H1 (cell line): Measurements from ENCODE around the gene SRGAP3. TPM values are rescaled to one million over a fixed set of nuclear protein-coding genes. Genes with fewer than 3 reads are reported as not detected.

Experiments
- CTCF ChIA-PET: fragments of 300-600 bp; sonication (Branson Sonifier 250); formaldehyde crosslinking; loops from one replicate; lab custom pipeline; 2021; ENCODE audit not compliant: partially characterized antibody; lab: Charles Lee
- POLR2A ChIA-PET: fragments of 300-600 bp; sonication (Branson Sonifier 250); formaldehyde crosslinking; loops from one replicate; lab custom pipeline; 2021; ENCODE audit warnings: inconsistent platforms; ENCODE audit not compliant: partially characterized antibody; lab: Charles Lee
- DNase-seq, 2 experiments: peaks; one replicate each; pipeline versions ENCODE4 v3.0.0 to v3.0.0-alpha.2; 2010 to 2022; ENCODE audit warnings: low spot score in 2 of 2, low read depth in 1 of 2, mixed read lengths in 1 of 2
- FAIRE-seq: peaks from 2 replicates; lab custom pipeline; 2011; peaks lifted over from hg19 to GRCh38; lab: Jason Lieb, UNC
- H2AFZ ChIP-seq: 2 replicates; pipeline ENCODE4 v1.8.1; 2012; ENCODE audit warnings: low read length, inconsistent platforms
- H2AK5ac ChIP-seq: 2 replicates; pipeline ENCODE4 v1.6.1; 2013; ENCODE audit warnings: low read depth, low read length
- H2BK120ac ChIP-seq: replicated peaks from 2 replicates; pipeline ENCODE3; 2013; ENCODE audit warnings: low read depth, low read length, inconsistent platforms
- H2BK12ac ChIP-seq: 2 replicates; pipeline ENCODE4 v1.6.1; 2013; ENCODE audit warnings: low read depth, low read length
- H2BK15ac ChIP-seq: 2 replicates; pipeline ENCODE4 v1.6.1; 2013; ENCODE audit warnings: low read length
- H2BK20ac ChIP-seq: 2 replicates; pipeline ENCODE4 v1.6.1; 2013; ENCODE audit warnings: low read length
- H2BK5ac ChIP-seq: 2 replicates; pipeline ENCODE4 v1.6.1; 2013; ENCODE audit warnings: low read depth, low read length
- H3K14ac ChIP-seq: 2 replicates; pipeline ENCODE4 v1.6.1; 2013; ENCODE audit warnings: inconsistent platforms; ENCODE audit not compliant: insufficient read length
- H3K18ac ChIP-seq: 2 replicates; pipeline ENCODE4 v1.6.1; 2013; ENCODE audit warnings: low read length; ENCODE audit errors: extremely low read depth
- H3K23ac ChIP-seq: 2 replicates; pipeline ENCODE4 v1.6.1; 2013; ENCODE audit warnings: inconsistent platforms; ENCODE audit not compliant: insufficient read length
- H3K23me2 ChIP-seq: 2 replicates; pipeline ENCODE4 v1.6.1; 2013; ENCODE audit warnings: low read depth, low read length
- H3K27ac ChIP-seq: 2 replicates; pipeline ENCODE4 v1.6.1; 2011; ENCODE audit warnings: low read depth, low read length, inconsistent platforms
- H3K27me3 ChIP-seq, 4 experiments: replicated peaks in 1 of 4; 1 replicate in 1 of 4; 2 replicates in 3 of 4; pipeline versions ENCODE4 v1.6.1 to v1.8.1; 2011 to 2013; ENCODE audit warnings: low read length in 3 of 4, mild to moderate bottlenecking in 3 of 4, inconsistent platforms in 2 of 4, mixed read lengths in 2 of 4, moderate library complexity in 1 of 4; ENCODE audit not compliant: control insufficient read depth in 3 of 4, insufficient read depth in 3 of 4; ENCODE audit errors: extremely low read depth in 1 of 4
- H3K36me3 ChIP-seq, 4 experiments: 2 replicates each; pipeline versions ENCODE4 v1.6.1 to v1.8.1; 2011 to 2013; ENCODE audit warnings: mild to moderate bottlenecking in 4 of 4, low read length in 3 of 4, moderate library complexity in 2 of 4, control low read depth in 1 of 4, inconsistent platforms in 1 of 4; ENCODE audit not compliant: insufficient read depth in 4 of 4, control insufficient read depth in 2 of 4
- H3K4ac ChIP-seq: replicated peaks from 2 replicates; pipeline ENCODE3; 2013; ENCODE audit warnings: low read length, low read depth, mixed read lengths, inconsistent platforms; ENCODE audit not compliant: insufficient read length
- H3K4me1 ChIP-seq, 4 experiments: replicated peaks in 1 of 4; 1 replicate in 1 of 4; 2 replicates in 3 of 4; pipeline versions ENCODE4 v1.6.1 to v1.8.1; 2011 to 2013; ENCODE audit warnings: low read length in 3 of 4, inconsistent platforms in 2 of 4, mixed read lengths in 1 of 4; ENCODE audit not compliant: insufficient read depth in 4 of 4, control insufficient read depth in 3 of 4
- H3K4me2 ChIP-seq, 2 experiments: 2 replicates each; pipeline versions ENCODE4 v1.6.1 to v1.8.1; 2011 to 2013; ENCODE audit warnings: low read depth in 2 of 2, low read length in 2 of 2, control low read depth in 1 of 2, inconsistent platforms in 1 of 2, mild to moderate bottlenecking in 1 of 2; ENCODE audit not compliant: insufficient read depth in 1 of 2
- H3K4me3 ChIP-seq, 4 experiments: fragments of 200-600, 300-600 bp in 1 of 4; sonication (generic), shearing (Covaris generic), sonication (Bioruptor Twin) in 1 of 4; 2 replicates each; pipeline versions ENCODE4 v1.5.1 to v1.8.1; 2011 to 2016; ENCODE audit warnings: low read length in 4 of 4, low read depth in 3 of 4, control low read depth in 2 of 4, inconsistent platforms in 2 of 4, mild to moderate bottlenecking in 2 of 4, mixed read lengths in 1 of 4, moderate library complexity in 1 of 4; ENCODE audit not compliant: insufficient read depth in 2 of 4; ENCODE audit errors: extremely low read depth in 1 of 4
- H3K56ac ChIP-seq: replicated peaks from 2 replicates; pipeline ENCODE3; 2013; ENCODE audit warnings: low read depth, mild to moderate bottlenecking, mixed read lengths, low read length, inconsistent platforms; ENCODE audit not compliant: insufficient read length
- H3K79me1 ChIP-seq: 2 replicates; pipeline ENCODE4 v1.6.1; 2013; ENCODE audit warnings: low read depth, low read length, control low read depth
- H3K79me2 ChIP-seq, 2 experiments: 2 replicates each; pipeline versions ENCODE4 v1.6.1 to v1.8.1; 2012 to 2013; ENCODE audit warnings: low read length in 2 of 2, mild to moderate bottlenecking in 2 of 2, inconsistent platforms in 1 of 2; ENCODE audit not compliant: insufficient read depth in 2 of 2, control insufficient read depth in 1 of 2
- H3K9ac ChIP-seq, 4 experiments: replicated peaks in 1 of 4; 1 replicate in 1 of 4; 2 replicates in 3 of 4; pipeline versions ENCODE4 v1.6.1 to v1.8.1; 2011 to 2013; ENCODE audit warnings: low read depth in 3 of 4, low read length in 3 of 4, control low read depth in 2 of 4, mild to moderate bottlenecking in 2 of 4, moderate library complexity in 2 of 4, inconsistent platforms in 1 of 4; ENCODE audit errors: extremely low read depth in 1 of 4
- H3K9me3 ChIP-seq, 2 experiments: 2 replicates each; pipeline versions ENCODE4 v1.6.1 to v1.8.1; 2012 to 2013; ENCODE audit warnings: mild to moderate bottlenecking in 2 of 2, moderate library complexity in 2 of 2, control low read depth in 1 of 2, inconsistent platforms in 1 of 2, low read depth in 1 of 2, low read length in 1 of 2, mixed read lengths in 1 of 2; ENCODE audit not compliant: insufficient read depth in 2 of 2
- H4K20me1 ChIP-seq, 2 experiments: replicated peaks in 1 of 2; 2 replicates each; pipeline versions ENCODE3 to v1.8.1; 2011 to 2013; ENCODE audit warnings: inconsistent platforms in 2 of 2, low read length in 2 of 2, mild to moderate bottlenecking in 1 of 2; ENCODE audit not compliant: insufficient read depth in 2 of 2, control insufficient read depth in 1 of 2
- H4K5ac ChIP-seq: 2 replicates; pipeline ENCODE4 v1.6.1; 2013; ENCODE audit warnings: low read length, low read depth, mixed read lengths, inconsistent platforms; ENCODE audit not compliant: insufficient read length
- H4K8ac ChIP-seq: 2 replicates; pipeline ENCODE4 v1.8.0; 2013; ENCODE audit warnings: mild to moderate bottlenecking, moderate library complexity, low read length, inconsistent platforms; ENCODE audit not compliant: insufficient read depth; ENCODE audit errors: extremely low read depth
- H4K91ac ChIP-seq: replicated peaks from 2 replicates; pipeline ENCODE3; 2013; ENCODE audit warnings: low read length, mixed read lengths, inconsistent platforms; ENCODE audit not compliant: insufficient read length
- KDM5A ChIP-seq: fragments of 200-600 bp; IDR thresholded peaks from 2 replicates; pipeline ENCODE4 v1.7.1; 2012; ENCODE audit warnings: mild to moderate bottlenecking, low read length, inconsistent platforms, mixed read lengths
- WGBS, 2 experiments: shearing (Covaris generic) in 1 of 2; methylation state at CpG; one replicate each; pipeline versions ENCODE4 v1.1.6 to v1.1.7; 2013 to 2015; ENCODE audit warnings: low lambda C conversion rate in 2 of 2, mixed read lengths in 2 of 2, inconsistent platforms in 1 of 2, low coverage in 1 of 2, missing lambda C conversion rate in 1 of 2; ENCODE audit not compliant: insufficient replicate concordance in 2 of 2, insufficient coverage in 1 of 2, insufficient read length in 1 of 2; ENCODE audit errors: extremely low coverage in 1 of 2, missing lambda C conversion rate in 1 of 2; 5-methylcytosine and 5-hydroxymethylcytosine counted together
- polyA plus RNA-seq, 7 experiments: library from polyadenylated mRNA; depleted of rRNA in 3 of 7; stranded (reverse) in 5 of 7; unstranded in 2 of 7; fragments of >200 nt in 5 of 7; fragments of 200-250 nt in 2 of 7; gene quantifications; 1 replicate in 5 of 7; 2 replicates in 1 of 7; 4 replicates in 1 of 7; pipeline versions ENCODE4 v1.2.1 to v1.2.3, GENCODE V29; 2011 to 2013; ENCODE audit warnings: missing spikeins in 2 of 7, mixed read lengths in 2 of 7
- total RNA-seq: library from RNA; stranded (reverse); fragmentation: NEBNext Ultra II Directional; extraction: Animal tissue kit (Norgen Biotek cat#: 25700); gene quantifications from 2 replicates; pipeline ENCODE4 v1.2.1, GENCODE V29; 2021
- TF ChIP-seq, protein P1 (sequence below): IDR thresholded peaks from 2 replicates; pipeline ENCODE4 v1.6.1; 2011; ENCODE audit warnings: low read depth, mild to moderate bottlenecking, low read length; ENCODE audit not compliant: insufficient read depth
- TF ChIP-seq, protein P2 (sequence below): IDR thresholded peaks from 2 replicates; pipeline ENCODE4 v1.6.1; 2011; ENCODE audit warnings: low read length, improper control_type of control experiment

Gene SRGAP3
- total and polyA plus RNA-seq, 2 of the 8 experiments (the other 6 are each of a cell fraction or from before 2014, with no cell fraction given) = 5.8 to 11.4 TPM

- Histone ChIP-seq H4K5ac (no peak overlapping the region), H3K4me1 (peaks cover 6 to 30% (median 25%) of the 10 kb centered on the region in 4 experiments), H4K8ac (no peak overlapping the region), H3K23me2 (no peaks in the 10 kb centered on the region), H2BK5ac (0 out of 2 replicates have a peak overlapping the region, but pooled peaks have one; percentile 48), H2BK12ac (peak overlapping the region; percentile 71; the same call in 1 of the 2 replicates), H3K9ac (no peak overlapping the region), H2AFZ (no peak overlapping the region), H3K27me3 (no peaks in the 10 kb centered on the region), H2BK20ac (peak overlapping the region; percentile 57), H2BK120ac (no peak overlapping the region), H3K4me3 (no peak overlapping the region), H2BK15ac (no peak overlapping the region), H3K23ac (no peak overlapping the region), H3K36me3 (no peaks in the 10 kb centered on the region), H3K79me2 (no peaks in the 10 kb centered on the region), H4K20me1 (no peaks in the 10 kb centered on the region), H3K18ac (peak overlapping the region; percentile 51; the same call in 1 of the 2 replicates), H3K4ac (no peak overlapping the region), H3K79me1 (no peaks in the 10 kb centered on the region), H3K14ac (no peak overlapping the region), H3K56ac (no peak overlapping the region), H3K9me3 (no peaks in the 10 kb centered on the region; a peak in 1 of 4 replicates), H2AK5ac (no peak overlapping the region), H3K4me2 (no peak overlapping the region), H4K91ac (peak overlapping the region; percentile 61), H3K27ac (no peak overlapping the region)
- TF ChIP-seq, protein P1, sequence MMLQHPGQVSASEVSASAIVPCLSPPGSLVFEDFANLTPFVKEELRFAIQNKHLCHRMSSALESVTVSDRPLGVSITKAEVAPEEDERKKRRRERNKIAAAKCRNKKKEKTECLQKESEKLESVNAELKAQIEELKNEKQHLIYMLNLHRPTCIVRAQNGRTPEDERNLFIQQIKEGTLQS = peak; percentile 64; the same call in 1 of the 2 replicates
- no peak for TF ChIP-seq KDM5A
- TF ChIP-seq, protein P2, sequence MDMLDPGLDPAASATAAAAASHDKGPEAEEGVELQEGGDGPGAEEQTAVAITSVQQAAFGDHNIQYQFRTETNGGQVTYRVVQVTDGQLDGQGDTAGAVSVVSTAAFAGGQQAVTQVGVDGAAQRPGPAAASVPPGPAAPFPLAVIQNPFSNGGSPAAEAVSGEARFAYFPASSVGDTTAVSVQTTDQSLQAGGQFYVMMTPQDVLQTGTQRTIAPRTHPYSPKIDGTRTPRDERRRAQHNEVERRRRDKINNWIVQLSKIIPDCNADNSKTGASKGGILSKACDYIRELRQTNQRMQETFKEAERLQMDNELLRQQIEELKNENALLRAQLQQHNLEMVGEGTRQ = peak; percentile 82
- ChIA-PET CTCF (interaction anchor here (0.6 to 4.9 kb wide), 8 partner anchors 14 to 201 kb away, joined by 3 to 20 read pairs (median 3); no protein-coding TSS in a partner anchor), POLR2A (interaction anchor here (0.8 to 1.3 kb wide), 4 partner anchors 8 to 81 kb away, joined by 3 to 5 read pairs (median 4); no protein-coding TSS in a partner anchor)
- DNase-seq (peak in 1 of 2 experiments; percentile 75), FAIRE-seq (no peak)
- 64% methylated on average over 12 of the region's 12 CpGs; no CpG with 5 or more reads in 1 of the 2 experiments for WGBS, 2 experiments
Observed at GRCh38 chr3:9101286-9101685, 148.2 kb downstream of the SRGAP3 start.
